GM18508 (cell line): ENCODE data around the gene CYP4F8.
"Not testable (repeated sequence)": the region's sequence is repeated elsewhere in the genome, so short reads cannot be mapped to it uniquely, and the experiment has no call there.

Experiments used
- ATAC-seq: cut with Tn5 transposase; IDR thresholded peaks from one replicate; pipeline ENCODE4 v1.9.1; 2021; ENCODE audit warnings: moderate number of reproducible peaks; ENCODE audit not compliant: insufficient read depth, unreplicated experiment

Gene CYP4F8

GRCh38 chr19:15679865-15680264, 64.8 kb downstream of the CYP4F8 start:
- ATAC-seq: not testable (repeated sequence)
